ENCODE data around the gene SERPINB6.
"Not testable (repeated sequence)": the region's sequence is repeated elsewhere in the genome, so short reads cannot be mapped to it uniquely, and the experiment has no call there.

The SERPINB6 gene

DNA sequence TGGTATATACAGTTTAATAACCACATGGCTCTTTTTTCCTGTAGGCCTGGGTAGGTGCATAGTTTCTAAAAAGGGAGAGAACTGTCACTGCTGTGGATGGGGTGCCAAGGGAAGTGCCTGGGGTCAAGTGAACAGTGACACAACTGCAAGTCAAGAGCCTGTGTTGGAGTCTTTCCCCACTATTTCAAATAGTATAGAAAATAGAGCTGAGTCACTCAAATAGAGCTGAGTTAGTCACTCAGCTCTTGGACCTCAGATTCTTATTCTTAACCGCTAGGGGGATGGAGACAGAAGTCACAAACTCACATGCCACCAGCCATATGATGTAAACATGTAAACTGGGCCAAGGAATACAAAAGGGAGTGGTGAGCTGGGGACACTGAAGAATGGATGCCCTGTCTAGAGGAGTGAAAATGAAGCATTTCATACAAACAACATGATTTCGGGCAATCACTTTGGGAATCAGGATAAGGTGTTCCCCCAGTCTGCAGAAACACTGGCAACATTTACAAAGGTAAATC is 30.5 kb upstream of the SERPINB6 start:
- peak; percentile 51 for DNase-seq

DNA sequence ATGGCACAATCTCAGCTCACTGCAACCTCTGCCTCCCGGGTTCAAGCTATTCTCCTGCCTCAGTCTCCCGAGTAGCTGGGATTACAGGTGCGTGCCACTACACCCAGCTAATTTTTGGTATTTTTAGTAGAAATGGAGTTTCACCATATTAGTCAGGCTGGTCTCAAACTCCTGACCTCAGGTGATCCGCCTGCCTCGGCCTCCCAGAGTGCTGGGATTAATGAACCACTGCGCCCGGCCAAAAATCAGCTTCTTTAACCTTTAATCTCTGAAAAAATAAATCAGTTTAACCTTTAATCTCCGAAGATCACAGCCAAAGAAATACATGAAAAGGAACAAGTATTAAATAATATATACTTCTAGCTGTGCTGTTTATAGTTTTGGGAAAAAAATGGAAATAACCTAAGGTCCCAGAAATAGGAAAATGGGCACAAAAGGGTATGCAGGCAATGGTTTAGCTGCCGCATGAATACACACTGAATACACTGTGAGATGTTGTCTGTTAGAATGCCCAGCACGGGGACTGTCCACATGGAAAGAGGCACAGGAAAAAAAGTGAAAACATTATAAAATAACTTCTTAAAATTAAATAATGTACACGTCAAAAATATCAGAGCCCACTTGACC is 29.9 kb upstream of the SERPINB6 start:
- Histone ChIP-seq H3K27me3 (replicated peaks) (no peaks in the 10 kb centered on the region), H3K4me3 (ENCODE audit: low read depth, low read length) (no peak overlapping the region), H3K36me3 (replicated peaks) (peaks cover 3% of the 10 kb centered on the region), H3K27ac (no peak overlapping the region)
- TF ChIP-seq, protein P1, sequence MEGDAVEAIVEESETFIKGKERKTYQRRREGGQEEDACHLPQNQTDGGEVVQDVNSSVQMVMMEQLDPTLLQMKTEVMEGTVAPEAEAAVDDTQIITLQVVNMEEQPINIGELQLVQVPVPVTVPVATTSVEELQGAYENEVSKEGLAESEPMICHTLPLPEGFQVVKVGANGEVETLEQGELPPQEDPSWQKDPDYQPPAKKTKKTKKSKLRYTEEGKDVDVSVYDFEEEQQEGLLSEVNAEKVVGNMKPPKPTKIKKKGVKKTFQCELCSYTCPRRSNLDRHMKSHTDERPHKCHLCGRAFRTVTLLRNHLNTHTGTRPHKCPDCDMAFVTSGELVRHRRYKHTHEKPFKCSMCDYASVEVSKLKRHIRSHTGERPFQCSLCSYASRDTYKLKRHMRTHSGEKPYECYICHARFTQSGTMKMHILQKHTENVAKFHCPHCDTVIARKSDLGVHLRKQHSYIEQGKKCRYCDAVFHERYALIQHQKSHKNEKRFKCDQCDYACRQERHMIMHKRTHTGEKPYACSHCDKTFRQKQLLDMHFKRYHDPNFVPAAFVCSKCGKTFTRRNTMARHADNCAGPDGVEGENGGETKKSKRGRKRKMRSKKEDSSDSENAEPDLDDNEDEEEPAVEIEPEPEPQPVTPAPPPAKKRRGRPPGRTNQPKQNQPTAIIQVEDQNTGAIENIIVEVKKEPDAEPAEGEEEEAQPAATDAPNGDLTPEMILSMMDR (IDR thresholded peaks at IDR 0.05; ENCODE audit: low read depth, low read length, missing control alignments): no peak
- no peak for DNase-seq
- in situ Hi-C loops (cut with HindIII; ENCODE audit: low pct_ligation_motif_present, low sequenced_read_pairs): no loop called here

More for the DNA sequence above, 30.5 kb upstream of the SERPINB6 start:
- TF ChIP-seq, protein P1 (IDR thresholded peaks at IDR 0.05; ENCODE audit: low read depth, low read length, missing control alignments): peak; percentile 71
- Histone ChIP-seq H3K4me3 (ENCODE audit: low read depth, low read length) (no peak overlapping the region), H3K27ac (no peak overlapping the region), H3K27me3 (replicated peaks) (no peaks in the 10 kb centered on the region), H3K36me3 (replicated peaks) (peaks cover 3% of the 10 kb centered on the region)
- in situ Hi-C loops (cut with HindIII; ENCODE audit: low pct_ligation_motif_present, low sequenced_read_pairs): no loop called here

DNA sequence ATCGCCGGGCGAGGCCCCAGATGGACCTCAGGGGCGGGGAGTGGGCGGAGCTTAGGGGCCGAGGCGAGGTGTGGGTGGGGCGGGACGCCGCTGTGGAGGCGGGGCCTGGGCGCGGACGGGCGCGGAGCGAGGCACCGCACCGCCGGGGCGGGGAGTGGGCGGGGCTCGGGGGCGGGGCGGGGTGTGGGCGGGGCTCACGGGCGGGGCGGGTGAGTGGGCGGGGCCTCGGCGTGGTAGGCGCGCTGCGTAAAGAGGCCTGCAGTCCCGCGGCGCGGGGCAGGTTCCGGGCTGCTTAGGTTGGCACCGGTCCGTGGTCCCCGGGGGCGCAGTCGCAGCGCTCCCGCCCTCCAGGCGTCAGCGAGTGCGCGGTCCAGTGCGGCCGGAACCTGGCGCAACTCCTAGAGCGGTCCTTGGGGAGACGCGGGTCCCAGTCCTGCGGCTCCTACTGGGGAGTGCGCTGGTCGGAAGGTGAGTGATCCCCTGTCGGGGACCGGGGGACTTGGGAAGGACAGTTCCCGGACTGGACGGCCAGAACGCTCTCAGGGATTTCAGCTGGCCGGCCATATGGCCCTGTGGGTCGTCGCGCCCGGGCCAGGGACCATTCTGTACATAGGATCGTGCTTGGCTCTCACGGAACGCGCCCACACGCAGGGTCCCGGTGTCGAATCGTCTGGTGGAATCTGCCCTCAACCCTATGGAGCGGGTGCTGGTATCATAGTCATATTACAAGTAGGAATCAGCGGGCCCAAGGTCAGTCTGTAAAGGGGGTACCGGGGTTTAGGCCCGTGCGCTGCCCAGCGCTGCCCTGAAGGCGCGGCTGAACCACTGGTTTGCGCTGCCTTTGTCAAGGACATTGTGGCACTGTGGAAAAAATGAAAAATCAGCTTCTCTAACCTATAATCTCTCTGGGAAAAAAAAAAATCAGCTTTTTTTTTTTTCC is 28.5 kb upstream of the SERPINB6 start, which contains the start of gene NQO2:
NQO2 (plus strand) TSS at position 277 of the 940 bp plus-strand sequence. CDS start 6,659 bp downstream, outside the sequence.
- DNase-seq: peak; percentile 75
- Histone ChIP-seq H3K27ac (peak within 1 kb of the TSS; percentile 79), H3K36me3 (replicated peaks) (peaks cover 3% of the 10 kb centered on the region), H3K4me3 (ENCODE audit: low read depth, low read length) (peak within 1 kb of the TSS; percentile 77), H3K27me3 (replicated peaks) (no peaks in the 10 kb centered on the region)
- in situ Hi-C loops (cut with HindIII; ENCODE audit: low pct_ligation_motif_present, low sequenced_read_pairs): no loop called here
- TF ChIP-seq, protein P1 (IDR thresholded peaks at IDR 0.05; ENCODE audit: low read depth, low read length, missing control alignments): no peak

DNA sequence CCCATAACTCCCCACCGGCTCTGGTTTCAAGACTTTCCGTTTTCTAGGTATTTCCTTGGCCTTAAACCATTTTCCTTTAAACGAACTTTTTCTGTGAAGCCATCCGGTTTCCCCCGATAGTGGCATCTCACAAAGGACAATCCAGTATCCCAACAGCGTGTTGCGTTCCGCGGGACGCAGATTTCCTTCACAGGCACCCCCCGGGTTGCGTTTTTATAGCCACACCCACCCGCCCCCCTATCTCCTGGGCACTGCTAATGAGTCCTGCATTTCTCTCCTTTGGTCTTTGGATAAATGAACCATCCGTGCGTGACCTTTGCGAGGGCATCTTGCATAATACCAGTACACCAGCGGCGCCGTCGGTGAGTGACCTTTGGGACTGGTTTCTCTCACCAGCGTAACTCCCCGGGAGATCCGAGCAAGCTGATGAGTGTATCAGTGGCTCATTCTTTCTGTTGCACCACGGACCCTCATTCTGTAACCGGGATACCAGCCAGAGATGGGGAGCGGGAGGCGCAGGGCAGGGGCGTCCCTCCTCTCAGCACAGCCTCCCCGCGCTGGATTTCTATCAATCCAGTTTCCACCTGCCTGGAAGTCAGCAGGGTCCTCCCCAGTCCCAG is 27.7 kb upstream of the SERPINB6 start:
- TF ChIP-seq, protein P1 (IDR thresholded peaks at IDR 0.05; ENCODE audit: low read depth, low read length, missing control alignments): no peak
- in situ Hi-C loops (cut with HindIII; ENCODE audit: low pct_ligation_motif_present, low sequenced_read_pairs): no loop called here
- H3K4me3 ChIP-seq (ENCODE audit: low read depth, low read length): peak overlapping the region; percentile 63
- peak overlapping the region; percentile 79 for H3K27ac ChIP-seq
- no peaks in the 10 kb centered on the region for H3K36me3 ChIP-seq (replicated peaks)
- H3K27me3 ChIP-seq (replicated peaks): no peaks in the 10 kb centered on the region
- peak; percentile 79 for DNase-seq

DNA sequence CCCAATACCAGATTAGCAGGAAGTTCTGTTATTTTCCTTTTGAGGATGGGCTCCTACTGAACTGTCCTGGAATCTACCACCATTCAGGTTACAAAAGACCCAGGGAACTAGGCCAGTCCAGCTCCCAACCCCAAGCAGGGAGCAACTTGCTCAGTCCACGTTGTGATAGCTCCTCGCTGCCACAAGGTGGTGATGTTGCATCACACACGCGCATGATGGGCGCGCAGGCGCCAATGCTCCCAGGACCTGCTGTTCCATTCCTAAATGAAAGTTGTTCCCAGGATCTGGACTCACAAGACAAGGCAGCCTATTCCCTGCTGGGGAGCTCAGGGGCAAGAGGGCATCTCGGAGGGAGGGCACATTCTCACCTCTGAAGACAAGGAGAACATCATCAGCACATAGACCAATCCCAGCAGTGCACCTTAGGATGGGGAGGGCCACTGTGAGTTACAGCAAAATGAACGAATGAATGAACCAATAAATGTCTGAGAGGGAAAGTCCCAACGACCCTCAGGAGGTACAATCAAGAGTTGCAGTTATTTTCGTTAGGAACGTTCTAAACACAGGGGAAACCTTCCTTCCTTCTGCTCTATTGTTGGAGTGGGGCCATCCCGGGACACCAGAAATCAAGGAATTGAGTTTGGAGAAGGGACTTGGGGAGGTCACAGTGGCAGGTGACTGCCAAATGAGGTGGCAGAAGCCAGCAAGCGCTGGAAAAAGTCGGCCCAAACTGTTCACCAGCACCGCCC is 27.1 kb upstream of the SERPINB6 start:
- H3K27me3 ChIP-seq (replicated peaks); in situ Hi-C loops (cut with HindIII; ENCODE audit: low pct_ligation_motif_present, low sequenced_read_pairs); DNase-seq; H3K36me3 ChIP-seq (replicated peaks): not testable (repeated sequence)
- peak overlapping the region; percentile 79 for H3K27ac ChIP-seq
- TF ChIP-seq, protein P1 (IDR thresholded peaks at IDR 0.05; ENCODE audit: low read depth, low read length, missing control alignments): peak; percentile 56
- H3K4me3 ChIP-seq (ENCODE audit: low read depth, low read length): peak overlapping the region; percentile 63

Data from brain microvascular endothelial cell (primary cell).